ENCODE data around the gene HYAL3. TPM values are rescaled to one million over a fixed set of nuclear protein-coding genes. Genes with fewer than 3 reads are reported as not detected.

Gene HYAL3
- total RNA-seq, 4 donors from 2014 or later, result 1.9 to 3.9 (median 3.3) TPM; not detected in 1

- Histone ChIP-seq H3K4me1 (peaks cover 0 to 16% of the 10 kb centered on the region in 2 donors), H3K4me3 (no peak overlapping the region), H3K27me3 (no peaks in the 10 kb centered on the region), H3K9me3 (no peaks in the 10 kb centered on the region), H3K27ac (peak overlapping the region; percentile 97 to 99), H3K36me3 (no peaks in the 10 kb centered on the region)
- intact Hi-C loops (cut with DNase I; ENCODE audit: low total_unique reads), result no loop called here
- TF ChIP-seq, protein P1, sequence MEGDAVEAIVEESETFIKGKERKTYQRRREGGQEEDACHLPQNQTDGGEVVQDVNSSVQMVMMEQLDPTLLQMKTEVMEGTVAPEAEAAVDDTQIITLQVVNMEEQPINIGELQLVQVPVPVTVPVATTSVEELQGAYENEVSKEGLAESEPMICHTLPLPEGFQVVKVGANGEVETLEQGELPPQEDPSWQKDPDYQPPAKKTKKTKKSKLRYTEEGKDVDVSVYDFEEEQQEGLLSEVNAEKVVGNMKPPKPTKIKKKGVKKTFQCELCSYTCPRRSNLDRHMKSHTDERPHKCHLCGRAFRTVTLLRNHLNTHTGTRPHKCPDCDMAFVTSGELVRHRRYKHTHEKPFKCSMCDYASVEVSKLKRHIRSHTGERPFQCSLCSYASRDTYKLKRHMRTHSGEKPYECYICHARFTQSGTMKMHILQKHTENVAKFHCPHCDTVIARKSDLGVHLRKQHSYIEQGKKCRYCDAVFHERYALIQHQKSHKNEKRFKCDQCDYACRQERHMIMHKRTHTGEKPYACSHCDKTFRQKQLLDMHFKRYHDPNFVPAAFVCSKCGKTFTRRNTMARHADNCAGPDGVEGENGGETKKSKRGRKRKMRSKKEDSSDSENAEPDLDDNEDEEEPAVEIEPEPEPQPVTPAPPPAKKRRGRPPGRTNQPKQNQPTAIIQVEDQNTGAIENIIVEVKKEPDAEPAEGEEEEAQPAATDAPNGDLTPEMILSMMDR (IDR thresholded peaks at IDR 0.05), result no peak
- TF ChIP-seq POLR2A (IDR thresholded peaks at IDR 0.05), result no peak
- no peak for DNase-seq
Observed at GRCh38 chr3:50258029-50258680, 41.0 kb downstream of the HYAL3 start.

GRCh38 chr3:50256978-50257890 lies 42.0 kb downstream of the HYAL3 start:
- H3K9me3 ChIP-seq, result no peaks in the 10 kb centered on the region
- H3K4me1 ChIP-seq, result peaks cover 0 to 16% of the 10 kb centered on the region in 2 donors
- no peak overlapping the region for H3K4me3 ChIP-seq
- no peak for DNase-seq
- no peak for TF ChIP-seq POLR2A (IDR thresholded peaks at IDR 0.05)
- TF ChIP-seq, protein P1 (IDR thresholded peaks at IDR 0.05), result peak in 2 of 4 experiments; percentile 17 to 19
- intact Hi-C loops (cut with DNase I; ENCODE audit: low total_unique reads), result no loop called here
- H3K27ac ChIP-seq, result peak overlapping the region; percentile 97 to 99
- H3K27me3 ChIP-seq, result no peaks in the 10 kb centered on the region
- H3K36me3 ChIP-seq, result no peaks in the 10 kb centered on the region

- no peak for DNase-seq
- Histone ChIP-seq H3K4me1 (peaks cover 0 to 10% of the 10 kb centered on the region in 2 donors), H3K27me3 (no peaks in the 10 kb centered on the region), H3K27ac (peak overlapping the region; percentile 68 to 99), H3K36me3 (no peaks in the 10 kb centered on the region), H3K4me3 (no peak overlapping the region), H3K9me3 (no peaks in the 10 kb centered on the region)
- TF ChIP-seq POLR2A (IDR thresholded peaks at IDR 0.05), result no peak
- TF ChIP-seq, protein P1 (IDR thresholded peaks at IDR 0.05), result no peak
- intact Hi-C loops (cut with DNase I; ENCODE audit: low total_unique reads), result no loop called here
Observed at GRCh38 chr3:50255251-50255615, 44.0 kb downstream of the HYAL3 start.

- Histone ChIP-seq H3K27ac (peak overlapping the region; percentile 68 to 99), H3K36me3 (no peaks in the 10 kb centered on the region), H3K27me3 (no peaks in the 10 kb centered on the region), H3K4me3 (no peak overlapping the region), H3K9me3 (no peaks in the 10 kb centered on the region), H3K4me1 (peaks cover 0 to 9% of the 10 kb centered on the region in 2 donors)
- peak in 1 of 2 donors; percentile 74 for DNase-seq
- TF ChIP-seq POLR2A (IDR thresholded peaks at IDR 0.05), result peak in 1 of 2 donors; percentile 72
- TF ChIP-seq, protein P1 (IDR thresholded peaks at IDR 0.05), result no peak
- intact Hi-C loops (cut with DNase I; ENCODE audit: low total_unique reads), result no loop called here
Observed at GRCh38 chr3:50254577-50255250, 44.5 kb downstream of the HYAL3 start.
